PC-9 (cell line): ENCODE measurements around the gene SPINK6. TPM values are rescaled to one million over a fixed set of nuclear protein-coding genes. Genes with fewer than 3 reads are reported as not detected.

ENCODE experiments used
- BruUV-seq: library from RNA; stranded (reverse); fragments of 400-500 nt; replicated peaks from 2 replicates; lab custom pipeline; 2021; lab: Mats Ljungman, UMichigan
- CTCF ChIA-PET: fragments of 300-600 bp; sonication (Branson Sonifier 250); formaldehyde crosslinking; loops from one replicate; lab custom pipeline; 2022; ENCODE audit warnings: antibody characterized with exemption; lab: Charles Lee
- POLR2A ChIA-PET: fragments of 300-600 bp; sonication (Branson Sonifier 250); formaldehyde crosslinking; loops from one replicate; lab custom pipeline; 2022; ENCODE audit warnings: antibody characterized with exemption; ENCODE audit not compliant: unreplicated experiment; lab: Charles Lee
- DNase-seq, 2 experiments: peaks; one replicate each; pipeline versions ENCODE4 v3.0.0 to v3.0.0-alpha.2; 2015 to 2022; ENCODE audit warnings: mixed read lengths in 1 of 2
- H2AFZ ChIP-seq: fragments of 200-600 bp; sonication (generic); 2 replicates; pipeline ENCODE4 v1.8.1; 2017; ENCODE audit warnings: antibody characterized with exemption
- H3F3A ChIP-seq: fragments of 200-600 bp; sonication (generic); 2 replicates; pipeline ENCODE4 v1.8.1; 2017; ENCODE audit warnings: antibody characterized with exemption, mild to moderate bottlenecking, low read depth; ENCODE audit not compliant: insufficient read depth
- H3K27ac ChIP-seq: fragments of 200-600 bp; sonication (generic); 2 replicates; pipeline ENCODE4 v1.6.1; 2016; ENCODE audit warnings: mixed run types
- H3K27me3 ChIP-seq: fragments of 200-600 bp; sonication (generic); 2 replicates; pipeline ENCODE4 v1.6.1; 2016; ENCODE audit warnings: low read depth, mixed run types; ENCODE audit not compliant: insufficient read depth
- H3K36me3 ChIP-seq: fragments of 200-600 bp; sonication (generic); 2 replicates; pipeline ENCODE4 v1.6.1; 2016; ENCODE audit warnings: low read depth, mixed run types
- H3K4me1 ChIP-seq: fragments of 200-600 bp; sonication (generic); replicated peaks from 2 replicates; pipeline ENCODE4 v1.6.1; 2016; ENCODE audit warnings: mixed run types; ENCODE audit not compliant: insufficient read depth
- H3K4me2 ChIP-seq: fragments of 200-600 bp; sonication (generic); 2 replicates; pipeline ENCODE4 v1.6.1; 2017; ENCODE audit warnings: mixed run types
- H3K4me3 ChIP-seq: fragments of 200-600 bp; sonication (generic); 2 replicates; pipeline ENCODE4 v1.6.1; 2016; ENCODE audit warnings: mixed run types
- H3K79me2 ChIP-seq: fragments of 200-600 bp; sonication (generic); 2 replicates; pipeline ENCODE4 v1.6.1; 2017; ENCODE audit warnings: low read depth, mixed run types
- H3K9me2 ChIP-seq: fragments of 200-600 bp; sonication (generic); 2 replicates; pipeline ENCODE4 v1.8.1; 2017; ENCODE audit warnings: mild to moderate bottlenecking; ENCODE audit not compliant: insufficient read depth
- H3K9me3 ChIP-seq: fragments of 200-600 bp; sonication (generic); 2 replicates; pipeline ENCODE4 v1.8.1; 2016; ENCODE audit warnings: low read depth; ENCODE audit not compliant: insufficient read depth
- H4K20me1 ChIP-seq: fragments of 200-600 bp; sonication (generic); 2 replicates; pipeline ENCODE4 v1.8.1; 2017; ENCODE audit not compliant: insufficient read depth
- EZH2 ChIP-seq: fragments of 200-600 bp; sonication (generic); IDR thresholded peaks from 2 replicates; pipeline ENCODE4 v1.8.0; 2017; ENCODE audit warnings: antibody characterized with exemption, low read depth
- intact Hi-C: fragments of 100-400 bp; cut with micrococcal nuclease; formaldehyde crosslinking; loops from one replicate; pipeline ENCODE4 v1.10.0; 2022; ENCODE audit not compliant: unreplicated experiment
- total RNA-seq: library from RNA; stranded (reverse); gene quantifications from 2 replicates; pipeline ENCODE4 v1.2.3, GENCODE V29; 2021
- TF ChIP-seq, protein P1 (sequence below): fragments of 200-600 bp; sonication (generic); conservative IDR thresholded peaks from 2 replicates; pipeline ENCODE4 v1.6.1; 2017; ENCODE audit warnings: mixed run types, antibody characterized with exemption, mild to moderate bottlenecking, moderate library complexity

Gene SPINK6
- total RNA-seq, 1 experiment from 2014 or later = not detected

DNA sequence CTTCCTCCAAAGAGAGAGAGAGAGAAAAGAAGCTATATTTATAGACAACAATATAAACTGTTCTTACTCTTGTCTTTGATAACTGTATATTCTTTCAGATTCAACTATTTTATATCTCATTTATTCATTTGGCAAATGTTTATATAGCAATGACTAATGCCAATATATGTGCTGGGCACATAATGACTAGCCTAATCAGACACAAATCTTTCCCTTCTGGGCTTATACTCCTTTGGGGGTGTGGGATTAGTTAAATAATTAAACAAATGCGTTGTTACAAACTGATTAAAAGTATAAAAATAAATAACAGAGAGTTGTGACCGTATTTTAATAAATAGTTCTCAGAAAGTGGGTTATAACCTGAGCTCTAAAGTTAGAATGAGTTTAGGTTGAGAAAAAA, 30.5 kb upstream of the SPINK6 start:
- no peak overlapping the region for H3K27ac ChIP-seq
- no peaks in the 10 kb centered on the region for H3K9me2 ChIP-seq
- H4K20me1 ChIP-seq = no peaks in the 10 kb centered on the region
- ChIA-PET POLR2A (interaction anchor here (0.5 kb wide), 1 partner anchor 901 kb away, joined by 4 read pairs; no protein-coding TSS in a partner anchor), CTCF (no interaction called here)
- no peak for TF ChIP-seq EZH2
- TF ChIP-seq, protein P1, sequence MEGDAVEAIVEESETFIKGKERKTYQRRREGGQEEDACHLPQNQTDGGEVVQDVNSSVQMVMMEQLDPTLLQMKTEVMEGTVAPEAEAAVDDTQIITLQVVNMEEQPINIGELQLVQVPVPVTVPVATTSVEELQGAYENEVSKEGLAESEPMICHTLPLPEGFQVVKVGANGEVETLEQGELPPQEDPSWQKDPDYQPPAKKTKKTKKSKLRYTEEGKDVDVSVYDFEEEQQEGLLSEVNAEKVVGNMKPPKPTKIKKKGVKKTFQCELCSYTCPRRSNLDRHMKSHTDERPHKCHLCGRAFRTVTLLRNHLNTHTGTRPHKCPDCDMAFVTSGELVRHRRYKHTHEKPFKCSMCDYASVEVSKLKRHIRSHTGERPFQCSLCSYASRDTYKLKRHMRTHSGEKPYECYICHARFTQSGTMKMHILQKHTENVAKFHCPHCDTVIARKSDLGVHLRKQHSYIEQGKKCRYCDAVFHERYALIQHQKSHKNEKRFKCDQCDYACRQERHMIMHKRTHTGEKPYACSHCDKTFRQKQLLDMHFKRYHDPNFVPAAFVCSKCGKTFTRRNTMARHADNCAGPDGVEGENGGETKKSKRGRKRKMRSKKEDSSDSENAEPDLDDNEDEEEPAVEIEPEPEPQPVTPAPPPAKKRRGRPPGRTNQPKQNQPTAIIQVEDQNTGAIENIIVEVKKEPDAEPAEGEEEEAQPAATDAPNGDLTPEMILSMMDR = no peak
- H2AFZ ChIP-seq = no peak overlapping the region
- H3K79me2 ChIP-seq = no peaks in the 10 kb centered on the region
- H3K27me3 ChIP-seq = no peaks in the 10 kb centered on the region
- H3K4me1 ChIP-seq = no peaks in the 10 kb centered on the region
- no peaks in the 10 kb centered on the region; the same call in 1 of the 2 replicates for H3F3A ChIP-seq
- no peak overlapping the region for H3K4me2 ChIP-seq
- intact Hi-C loops = no loop called here
- no peaks in the 10 kb centered on the region for H3K36me3 ChIP-seq
- no peaks in the 10 kb centered on the region for H3K9me3 ChIP-seq
- no peak for DNase-seq
- no TSS peak for BruUV-seq
- no peak overlapping the region for H3K4me3 ChIP-seq

DNA sequence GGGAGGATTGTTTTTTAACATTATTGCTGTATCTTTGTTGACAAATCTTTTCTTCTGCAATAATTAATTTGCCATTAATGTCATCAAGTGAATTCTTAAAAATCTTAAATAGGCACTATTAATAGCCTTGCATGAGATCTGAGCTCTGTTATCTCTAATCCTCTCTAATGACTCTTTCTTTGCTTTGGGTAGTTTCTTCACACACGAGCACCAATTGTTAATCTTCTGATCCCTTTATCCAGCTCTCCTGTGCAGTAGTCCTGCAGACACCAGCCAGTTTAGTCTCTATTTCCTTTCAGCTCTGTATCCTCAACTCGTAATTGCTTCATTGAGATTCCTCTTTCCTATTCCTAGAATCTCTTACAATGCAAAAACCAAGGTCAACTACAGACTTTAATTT, 26.4 kb upstream of the SPINK6 start:
- ChIA-PET CTCF (interaction anchor here (0.5 kb wide), 1 partner anchor 225 kb away, joined by 3 read pairs; no protein-coding TSS in a partner anchor), POLR2A (no interaction called here)
- no peaks in the 10 kb centered on the region for H3K4me1 ChIP-seq

DNA sequence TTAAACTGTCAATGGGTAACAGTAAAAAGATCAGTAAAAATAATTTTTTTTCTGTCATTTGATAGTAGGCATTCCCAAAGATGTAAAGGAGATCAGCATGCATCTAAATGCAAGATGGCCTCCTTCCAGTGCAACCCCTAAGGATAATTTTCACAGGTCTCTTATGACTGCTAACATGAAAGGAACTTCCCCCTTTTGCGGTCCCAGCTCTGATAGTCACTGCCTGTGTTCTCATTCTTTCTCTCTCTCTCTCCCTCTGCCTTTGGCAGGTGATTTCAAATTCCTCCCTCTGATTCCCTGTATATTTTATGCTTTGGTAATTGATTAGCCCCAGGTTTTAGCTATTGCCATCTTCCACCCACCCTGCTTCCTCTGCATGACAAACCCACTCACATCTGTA, 25.6 kb upstream of the SPINK6 start:
- no peak overlapping the region for H3K27ac ChIP-seq
- POLR2A ChIA-PET = no interaction called here
- no TSS peak for BruUV-seq

More for the DNA sequence above, 26.4 kb upstream of the SPINK6 start:
- Histone ChIP-seq H2AFZ (no peak overlapping the region), H3F3A (no peaks in the 10 kb centered on the region), H3K27me3 (no peaks in the 10 kb centered on the region), H3K79me2 (no peaks in the 10 kb centered on the region), H3K9me2 (no peaks in the 10 kb centered on the region), H3K4me2 (no peak overlapping the region), H3K27ac (no peak overlapping the region), H4K20me1 (no peaks in the 10 kb centered on the region), H3K9me3 (no peaks in the 10 kb centered on the region), H3K4me3 (no peak overlapping the region), H3K36me3 (no peaks in the 10 kb centered on the region)
- no peak for DNase-seq
- TF ChIP-seq, protein P1 = no peak
- TF ChIP-seq EZH2 = no peak
- intact Hi-C loops = loop anchor here (5.0 kb wide), 2 partner anchors 319 to 1386 kb away; no protein-coding TSS in a partner anchor
- BruUV-seq = no TSS peak

More for the DNA sequence above, 25.6 kb upstream of the SPINK6 start:
- no peak for DNase-seq
- no peak overlapping the region for H3K4me3 ChIP-seq
- TF ChIP-seq, protein P1 = no peak
- no peak for TF ChIP-seq EZH2
- H3F3A ChIP-seq = no peaks in the 10 kb centered on the region
- no peak overlapping the region for H3K4me2 ChIP-seq
- no peak overlapping the region for H2AFZ ChIP-seq
- no peaks in the 10 kb centered on the region for H3K79me2 ChIP-seq
- no peaks in the 10 kb centered on the region for H3K4me1 ChIP-seq
- no peaks in the 10 kb centered on the region for H3K9me3 ChIP-seq
- no peaks in the 10 kb centered on the region for H3K27me3 ChIP-seq
- CTCF ChIA-PET = no interaction called here
- no peaks in the 10 kb centered on the region for H3K9me2 ChIP-seq
- H4K20me1 ChIP-seq = no peaks in the 10 kb centered on the region
- intact Hi-C loops = loop anchor here (5.0 kb wide), 2 partner anchors 320 to 1385 kb away; no protein-coding TSS in a partner anchor
- H3K36me3 ChIP-seq = no peaks in the 10 kb centered on the region
